Measurements from ENCODE around the gene WDR49.

GRCh38 chr3:167484551-167484950, 169.2 kb downstream of the WDR49 start:
- TF ChIP-seq SUZ12 (IDR thresholded peaks at IDR 0.05; ENCODE audit: extremely low read depth, insufficient read depth, insufficient read length) (no peak), YY1 (IDR thresholded peaks at IDR 0.05; ENCODE audit: insufficient read depth, insufficient read length) (no peak), ZNF274 (IDR thresholded peaks at IDR 0.05; ENCODE audit: low read depth, low read length) (no peak)
